Cortex of kidney (tissue), 1 donor: ENCODE measurements around the gene SH3RF3.

Experiments
- DNase-seq: peaks from one replicate; lab custom pipeline; 2025; lab: John Stamatoyannopoulos, UW

The SH3RF3 gene

DNA sequence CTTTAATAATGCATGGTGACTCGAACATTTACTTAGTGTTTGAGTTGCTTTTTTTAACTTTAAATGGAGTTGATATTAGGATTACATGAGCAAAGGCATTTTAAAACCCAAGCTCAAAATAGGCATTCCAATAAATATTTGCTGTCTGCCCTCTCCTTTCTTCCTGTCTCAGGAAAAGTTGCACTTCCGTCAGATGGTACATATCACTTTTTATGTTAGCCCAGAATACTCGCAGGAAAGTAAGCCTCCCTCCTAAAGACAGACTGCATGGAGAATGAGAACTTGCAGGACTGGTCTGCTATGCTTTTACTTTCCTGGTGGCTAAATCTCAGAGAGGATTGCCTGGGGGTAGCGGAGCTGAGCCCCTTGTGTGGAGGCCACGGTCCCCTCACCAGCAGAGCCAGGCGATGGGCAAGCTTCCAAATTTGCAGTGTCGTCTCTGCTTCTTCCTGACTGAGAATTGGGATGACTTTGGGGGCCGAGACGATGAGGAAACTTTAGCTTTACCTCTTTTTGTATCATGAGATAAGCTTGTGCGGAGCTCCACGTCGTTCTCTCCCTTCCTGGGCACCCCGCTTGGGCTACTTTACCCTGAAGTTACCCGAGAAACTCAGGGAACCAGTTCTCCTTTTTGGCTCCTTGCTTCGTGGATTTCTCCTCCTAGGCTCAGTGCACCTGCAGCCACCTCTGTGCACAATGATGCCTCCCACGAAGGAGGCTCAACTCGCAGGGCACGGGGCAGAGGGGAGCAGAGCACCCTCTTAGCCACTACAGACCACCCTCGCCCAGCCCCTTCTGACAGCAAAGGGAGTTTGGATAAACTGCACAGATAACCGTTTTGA is 223.3 kb downstream of the SH3RF3 start:
- no peak for DNase-seq

DNA sequence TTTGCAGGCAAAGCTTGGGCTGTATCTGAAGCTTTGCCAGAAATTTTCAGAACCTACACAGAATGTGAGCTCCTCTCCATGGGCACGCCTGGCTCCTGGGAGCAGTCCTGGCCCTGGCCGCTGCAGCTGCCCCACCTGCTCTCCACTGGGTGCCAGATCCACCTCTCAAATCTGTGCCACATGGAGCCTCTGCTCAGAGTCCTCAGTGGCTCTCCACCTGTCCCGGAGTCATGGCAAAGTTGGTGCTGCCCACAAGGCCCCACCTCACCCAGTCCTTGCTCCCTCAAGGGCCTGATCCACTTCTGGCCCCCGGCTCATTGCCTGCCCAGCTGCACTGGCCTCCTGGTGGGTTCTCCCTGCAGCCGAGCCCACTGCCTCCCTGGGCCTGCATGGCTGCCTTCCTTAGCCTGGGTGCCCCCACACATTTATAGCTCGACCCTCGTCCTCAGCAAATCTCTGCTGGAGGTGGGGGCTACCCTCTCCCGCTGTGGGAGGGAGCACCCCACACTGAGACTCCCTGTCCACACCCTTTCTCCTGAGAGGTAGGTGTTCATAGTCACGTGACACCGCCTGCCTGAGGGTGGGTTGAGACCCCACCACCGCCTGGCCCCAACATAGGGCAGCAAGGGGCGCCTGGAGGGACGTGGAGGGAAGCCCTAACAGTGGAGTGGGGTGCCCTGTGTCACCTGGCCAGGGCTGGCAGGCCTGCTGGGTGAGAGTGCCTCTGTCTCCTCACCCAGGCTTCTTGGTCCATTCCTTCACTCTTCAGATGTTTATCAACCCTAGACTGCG is 224.1 kb downstream of the SH3RF3 start:
- DNase-seq, result no peak

DNA sequence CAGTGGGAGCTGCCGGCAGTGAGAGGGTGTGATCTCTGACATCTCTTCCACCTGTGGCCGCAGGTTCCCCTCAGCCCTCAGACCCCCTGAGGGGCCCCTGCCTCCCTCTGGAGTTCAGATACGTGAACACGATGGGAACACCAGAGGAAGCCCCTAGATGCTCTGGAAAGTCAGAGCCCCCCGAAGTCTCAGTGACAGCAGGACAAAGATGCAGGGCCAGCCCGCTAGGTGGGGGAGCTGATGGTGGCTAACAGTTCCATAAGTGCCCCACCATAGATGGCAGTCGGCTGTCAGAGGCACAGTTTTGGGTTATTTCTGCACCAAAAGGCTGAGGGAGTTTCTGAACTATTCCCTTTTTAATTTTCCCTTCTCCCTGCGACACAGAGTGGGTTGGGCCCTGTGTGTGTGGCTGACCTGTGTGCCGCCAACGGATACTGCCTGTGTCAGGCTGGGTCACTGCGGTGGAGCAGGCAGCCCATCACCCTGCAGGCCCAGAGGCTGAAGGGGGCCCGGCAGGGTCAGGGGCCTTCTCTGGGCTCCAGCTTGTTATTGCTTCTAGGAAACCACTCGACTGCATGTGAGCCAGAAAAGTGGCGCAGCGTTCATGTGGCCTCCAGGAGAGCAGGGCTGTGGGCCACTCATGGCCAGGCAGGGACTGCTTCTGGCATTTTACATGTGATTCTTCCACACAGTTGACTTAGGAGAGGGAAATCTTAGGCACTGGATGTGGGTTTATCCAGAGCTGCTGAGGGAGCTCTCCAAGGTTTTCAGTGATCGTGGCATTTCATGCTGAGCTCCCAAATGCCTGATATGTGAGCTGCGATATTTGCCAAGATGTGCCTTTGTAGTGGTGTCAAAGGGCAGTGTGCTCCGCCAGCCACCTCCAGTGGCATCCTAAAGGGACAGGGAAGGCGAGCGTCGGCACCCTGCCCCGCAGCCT is 225.1 kb downstream of the SH3RF3 start:
- DNase-seq, result no peak

DNA sequence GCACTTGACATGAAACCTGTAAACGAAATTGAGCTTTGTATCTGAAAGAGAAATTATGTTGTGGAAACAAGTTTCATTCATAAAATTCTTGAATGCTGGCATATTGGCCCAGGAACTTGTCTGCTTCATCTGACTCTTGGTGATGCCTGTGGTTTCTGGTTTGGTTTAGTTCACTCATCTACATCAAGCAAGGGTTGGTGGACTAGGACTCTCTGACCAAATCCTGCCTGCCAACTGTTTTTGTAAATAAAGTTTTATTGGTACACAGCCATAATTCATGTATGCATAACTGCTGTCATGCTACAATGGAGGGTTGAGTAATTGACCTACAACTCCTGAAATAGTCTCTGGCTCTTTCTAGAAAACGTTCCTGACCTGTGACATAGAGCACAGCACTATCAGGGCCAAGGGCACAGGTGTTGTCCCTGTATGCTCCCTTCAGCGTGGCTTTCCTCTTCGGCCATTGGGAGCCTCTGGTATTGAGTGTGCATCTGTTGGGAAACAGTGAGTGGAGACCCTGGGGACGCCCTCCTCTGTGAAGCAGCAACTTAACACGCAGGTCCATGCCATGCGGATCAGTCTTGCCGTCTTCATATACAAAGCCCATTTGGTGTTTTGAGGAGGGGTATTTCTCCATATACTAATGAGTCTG is 226.3 kb downstream of the SH3RF3 start:
- no peak for DNase-seq

DNA sequence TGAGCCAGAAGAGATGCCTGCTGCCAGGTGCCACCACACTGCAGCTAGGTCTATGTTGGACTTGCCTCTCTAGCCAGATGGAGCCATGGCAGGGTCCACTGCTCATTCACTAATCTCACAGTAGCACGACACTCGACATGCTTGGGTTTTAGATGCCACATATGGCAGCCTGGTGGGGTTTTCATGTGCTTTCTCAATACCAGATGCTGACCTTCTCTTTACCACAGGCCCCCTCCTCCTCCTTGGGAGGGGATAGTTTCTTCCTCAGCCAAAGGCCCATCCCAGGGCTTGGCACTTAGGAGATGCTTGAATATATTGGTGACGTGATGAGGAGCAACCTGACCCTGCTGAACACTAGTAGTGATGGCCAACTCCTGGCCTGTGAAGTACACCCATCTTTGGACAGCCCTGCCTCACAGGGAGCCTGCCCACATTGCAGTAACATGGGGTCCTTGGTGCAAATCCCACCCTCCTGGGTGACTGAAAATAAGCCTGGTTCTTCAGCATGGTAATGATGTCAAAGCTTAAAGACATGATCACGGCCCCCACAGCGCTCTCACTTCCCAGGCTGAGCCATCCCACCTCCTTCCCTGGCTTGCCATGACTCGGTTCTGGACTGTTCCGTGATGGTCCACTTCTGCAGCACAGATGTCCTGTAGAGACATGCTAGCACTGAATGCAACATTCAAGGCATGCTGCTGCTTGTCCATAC is 227.5 kb downstream of the SH3RF3 start:
- DNase-seq, result no peak

DNA sequence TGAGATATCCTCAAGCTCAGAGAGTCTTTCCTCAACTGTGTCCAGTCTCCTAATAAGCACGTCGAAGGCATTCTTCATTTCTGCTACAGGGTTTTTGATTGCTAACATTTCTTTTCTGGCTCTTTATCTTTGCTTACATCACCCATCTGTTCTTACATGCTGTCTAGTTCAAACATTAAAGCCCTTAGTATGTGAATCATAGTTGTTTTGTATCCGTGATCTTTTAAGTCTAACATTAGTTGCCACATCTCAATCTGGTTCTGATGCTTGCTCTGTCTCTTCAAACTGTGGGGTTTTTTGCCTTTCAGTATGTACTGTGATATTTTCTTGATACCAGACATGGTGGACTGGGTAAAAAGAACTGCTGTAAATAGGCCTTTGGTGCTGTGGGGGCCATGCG is 235.2 kb downstream of the SH3RF3 start:
- DNase-seq, result no peak

DNA sequence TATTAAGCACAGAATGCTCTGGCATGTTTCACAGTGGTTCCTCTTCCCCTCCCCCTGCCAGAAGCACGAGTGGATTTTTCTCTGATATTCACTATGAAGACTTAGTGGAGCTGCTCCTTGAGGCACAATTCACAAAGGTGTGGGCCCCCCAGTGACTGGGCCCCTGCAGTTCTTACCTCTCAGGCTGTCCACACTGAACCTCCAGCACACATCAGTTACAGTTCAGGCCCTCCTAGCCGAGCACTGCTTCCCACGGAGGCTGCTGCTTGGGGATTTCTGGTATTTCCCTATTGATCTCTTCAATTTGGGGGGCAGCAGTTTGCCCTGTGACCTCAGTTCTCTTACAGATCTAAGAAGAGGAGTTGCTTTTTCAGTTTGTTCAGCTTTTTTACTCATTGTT is 236.1 kb downstream of the SH3RF3 start:
- no peak for DNase-seq

DNA sequence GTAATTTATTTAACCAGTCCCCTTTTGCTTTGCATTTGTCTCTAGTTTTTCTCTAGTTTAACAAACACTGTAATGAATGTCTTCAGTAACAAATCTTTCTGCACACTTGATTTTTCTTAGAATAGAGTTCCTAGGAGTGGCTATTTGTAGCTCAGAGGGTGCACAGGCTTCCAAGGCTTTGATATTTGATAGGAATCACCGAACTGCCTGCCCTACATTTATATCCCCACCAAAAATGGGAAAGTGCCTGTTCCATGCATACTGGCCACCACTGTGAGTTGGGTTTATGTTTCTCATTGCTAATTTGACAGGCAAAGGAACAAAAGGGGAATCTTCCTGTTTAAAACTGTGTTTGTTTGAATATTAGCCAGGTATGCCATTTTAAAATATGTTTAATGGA is 238.7 kb downstream of the SH3RF3 start:
- no peak for DNase-seq

DNA sequence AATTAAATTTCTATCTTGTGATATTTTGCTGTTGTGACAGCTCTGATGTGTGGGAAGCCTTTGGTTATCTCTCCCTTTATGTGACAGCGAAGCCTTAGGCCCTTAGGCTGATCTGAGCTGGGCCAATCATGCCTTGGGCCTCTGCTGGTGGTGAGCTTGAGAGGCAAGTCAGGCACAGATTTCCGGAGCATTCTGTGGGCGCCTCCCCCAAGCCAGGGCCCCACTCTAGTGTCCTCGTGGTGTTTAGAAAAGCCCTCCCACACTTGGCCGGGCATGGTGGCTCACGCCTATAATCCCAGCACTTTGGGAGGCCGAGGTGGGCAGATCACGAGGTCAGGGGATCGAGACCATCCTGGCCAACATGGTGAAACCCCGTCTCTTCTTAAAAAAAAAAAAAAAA is 239.8 kb downstream of the SH3RF3 start:
- DNase-seq, result no peak

DNA sequence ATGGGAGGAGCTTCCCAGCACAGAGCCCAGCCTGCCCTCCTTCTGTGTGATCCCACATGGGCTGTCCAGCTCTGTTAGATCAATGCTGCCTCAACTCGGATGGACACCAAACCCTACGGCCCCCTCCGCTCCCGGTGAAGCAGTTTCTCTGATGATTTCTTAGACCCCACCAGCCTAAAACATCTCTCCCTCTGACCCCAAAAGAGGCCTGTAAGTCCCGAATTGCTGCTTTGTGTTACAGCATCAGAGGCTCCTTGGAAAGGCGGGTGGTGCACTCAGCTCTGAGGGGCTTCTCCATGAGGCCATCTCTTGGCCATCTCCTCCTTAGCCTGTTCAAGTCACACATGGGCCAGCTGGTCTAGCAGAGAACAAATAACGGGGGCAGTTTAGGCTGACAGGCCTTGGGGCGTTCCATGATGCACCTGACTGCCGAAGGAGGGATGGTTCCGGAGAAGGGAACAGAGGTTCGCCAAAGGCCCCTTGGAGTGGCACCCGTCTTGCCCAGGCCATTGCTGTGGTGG is 240.7 kb downstream of the SH3RF3 start:
- no peak for DNase-seq

DNA sequence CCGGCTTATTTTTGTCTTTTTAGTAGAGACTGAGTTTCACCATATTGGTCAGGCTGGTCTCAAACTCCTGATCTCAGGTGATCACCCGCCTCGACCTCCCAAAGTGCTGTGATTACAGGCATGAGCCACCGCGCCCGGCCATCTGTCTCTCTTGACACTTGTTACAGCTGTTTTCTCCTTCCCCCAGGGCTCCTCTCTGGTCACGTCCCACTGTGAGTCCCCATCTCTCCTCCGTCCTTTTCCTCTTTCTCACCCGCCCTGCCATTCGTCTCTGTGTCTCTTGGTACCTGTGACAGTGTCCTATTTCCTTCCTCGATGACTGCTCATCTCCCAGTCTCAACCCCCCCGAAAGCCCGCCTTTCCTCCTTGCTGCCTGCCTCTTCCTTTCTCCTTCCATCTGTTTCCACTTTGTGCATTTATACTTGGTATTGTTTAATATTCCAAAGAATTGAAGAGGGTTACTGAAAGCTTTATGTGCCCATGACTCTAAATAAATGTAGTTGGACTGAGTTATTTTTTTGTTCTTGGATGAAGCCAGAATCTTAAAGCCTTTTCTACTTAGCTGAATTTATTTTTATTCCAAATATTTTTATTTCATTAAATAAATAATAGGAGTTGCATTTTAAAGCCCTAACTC is 241.5 kb downstream of the SH3RF3 start:
- DNase-seq, result no peak

DNA sequence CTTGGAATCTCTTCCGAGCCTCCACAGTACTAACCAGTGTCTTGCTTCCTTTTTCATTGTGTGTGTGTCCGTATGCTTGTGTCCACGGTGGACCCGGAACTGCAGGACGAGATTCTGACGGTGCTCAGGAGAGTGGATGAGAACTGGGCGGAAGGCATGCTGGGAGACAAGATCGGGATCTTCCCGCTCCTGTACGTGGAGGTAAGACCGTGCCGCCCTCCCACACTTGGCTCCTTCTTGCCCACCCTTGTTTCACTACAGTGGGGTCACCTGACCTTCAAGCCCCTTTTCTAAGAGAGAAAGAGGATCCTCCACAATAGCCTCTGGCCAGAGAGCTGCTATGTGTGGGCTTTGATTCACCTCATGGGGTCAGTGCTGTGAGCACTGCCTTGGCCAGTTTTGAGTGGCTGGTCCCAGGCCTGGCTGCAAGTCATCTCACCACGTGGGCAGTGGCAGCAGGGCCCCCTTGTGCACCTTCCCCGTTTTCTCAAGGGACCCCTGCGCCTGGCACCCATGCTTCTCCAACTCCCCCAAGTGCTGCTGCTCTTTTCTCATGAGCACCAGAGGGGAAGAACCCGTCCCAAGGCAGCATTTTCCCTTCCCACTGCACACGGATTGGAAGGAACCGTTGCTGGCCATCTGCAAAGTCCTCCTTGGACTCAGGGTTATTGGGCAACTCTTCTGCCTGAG is 242.6 kb downstream of the SH3RF3 start:
- DNase-seq, result no peak

DNA sequence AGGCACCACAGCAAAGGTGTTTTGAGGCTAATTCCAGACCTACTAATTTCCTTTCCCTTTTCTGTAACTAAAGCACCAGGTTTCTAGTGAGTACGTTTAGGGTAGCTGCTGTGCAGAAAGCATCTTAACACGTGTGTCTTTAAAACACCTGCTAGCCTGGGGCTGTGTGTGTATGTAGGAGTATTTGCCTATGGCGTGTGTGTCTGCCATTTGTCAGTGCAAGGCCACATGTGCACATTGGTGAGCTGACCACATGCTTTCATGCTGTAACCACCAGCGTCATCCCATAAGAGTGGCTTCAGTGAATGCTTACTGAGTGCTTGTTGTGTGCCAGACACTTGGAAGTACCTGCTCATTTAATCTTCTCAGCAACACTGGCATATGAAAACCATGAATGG is 243.2 kb downstream of the SH3RF3 start:
- no peak for DNase-seq

DNA sequence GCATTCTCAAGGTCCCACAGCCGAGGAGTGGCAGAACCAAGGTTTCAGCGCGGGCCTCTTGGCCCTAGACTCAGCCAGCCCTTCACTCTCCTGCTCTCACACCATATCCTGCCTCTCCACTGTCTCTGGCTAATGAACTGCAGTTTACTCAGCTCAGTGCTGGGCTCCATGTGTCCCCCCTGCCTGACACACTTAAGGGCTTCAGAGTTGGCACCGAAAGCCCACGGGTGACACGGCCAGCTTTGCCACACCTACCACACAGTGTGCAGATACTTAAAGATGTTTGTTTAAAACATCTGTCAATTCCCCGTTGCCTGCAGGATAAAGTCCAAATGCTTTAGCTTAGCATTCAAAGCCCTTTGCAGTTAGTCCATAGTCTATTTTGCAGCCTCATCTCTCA is 243.6 kb downstream of the SH3RF3 start:
- DNase-seq, result no peak

DNA sequence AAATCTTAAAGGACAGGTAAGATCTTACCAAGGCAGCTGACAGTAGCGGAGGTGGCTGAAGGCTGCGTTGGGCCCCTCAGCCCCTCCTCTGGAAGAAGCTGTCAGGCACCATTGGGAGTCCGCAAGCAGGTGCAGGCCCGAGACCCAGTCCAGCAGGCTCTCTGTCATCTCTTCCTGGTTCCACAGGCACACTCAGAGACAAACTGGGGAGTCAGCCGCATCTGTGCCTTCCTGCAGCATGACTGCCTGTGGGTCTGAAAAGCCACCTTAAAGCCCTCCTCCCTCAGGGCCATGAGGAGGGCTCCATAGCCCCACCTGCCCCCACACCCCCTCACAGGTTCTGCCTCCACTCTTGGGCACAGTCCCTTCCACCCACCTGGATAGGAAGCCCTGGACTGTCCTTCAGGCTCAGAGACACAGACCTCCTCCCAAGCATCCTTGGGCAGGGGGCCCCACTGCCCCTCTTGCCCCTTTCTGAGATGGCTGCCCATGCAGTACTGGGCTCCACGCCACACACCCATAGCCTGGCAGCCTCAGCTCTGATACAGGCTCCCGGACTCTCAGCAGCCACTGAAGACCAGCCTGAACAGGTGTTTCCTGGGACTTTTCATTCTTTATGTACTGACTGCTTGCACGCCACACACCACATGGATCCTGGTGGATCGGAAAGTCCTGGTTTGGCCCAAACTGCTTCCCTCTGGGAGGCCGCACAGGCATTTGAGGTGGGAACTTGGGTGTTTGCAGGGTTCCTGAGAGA is 245.0 kb downstream of the SH3RF3 start:
- DNase-seq, result no peak

DNA sequence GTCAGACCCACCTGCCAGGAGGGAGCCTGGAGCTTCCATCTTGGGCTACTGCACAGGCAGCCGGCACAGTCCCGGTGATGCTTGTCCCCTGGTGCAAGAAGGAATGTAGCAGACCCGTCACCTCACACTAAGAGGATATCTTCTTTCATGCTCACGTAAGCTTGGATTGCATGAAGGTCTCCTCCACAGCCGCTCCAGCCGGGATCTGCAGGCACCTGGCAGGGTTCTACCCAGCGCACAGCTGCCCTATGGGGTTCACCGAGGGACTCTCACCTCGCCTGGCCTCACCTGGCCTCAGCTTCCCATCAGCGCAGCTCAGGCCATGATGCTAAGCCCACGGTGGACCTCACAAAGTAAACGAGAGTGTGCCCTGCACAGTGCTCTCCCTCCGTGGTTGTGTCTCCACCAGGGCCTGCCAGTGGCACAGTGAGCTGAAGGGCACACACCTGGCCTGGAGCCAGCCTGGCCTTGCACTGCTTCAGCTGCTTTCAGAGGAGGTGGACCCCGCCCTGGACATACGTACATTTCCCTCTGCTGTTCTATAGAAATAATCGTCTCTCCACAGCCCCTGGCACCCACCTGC is 245.6 kb downstream of the SH3RF3 start:
- no peak for DNase-seq

DNA sequence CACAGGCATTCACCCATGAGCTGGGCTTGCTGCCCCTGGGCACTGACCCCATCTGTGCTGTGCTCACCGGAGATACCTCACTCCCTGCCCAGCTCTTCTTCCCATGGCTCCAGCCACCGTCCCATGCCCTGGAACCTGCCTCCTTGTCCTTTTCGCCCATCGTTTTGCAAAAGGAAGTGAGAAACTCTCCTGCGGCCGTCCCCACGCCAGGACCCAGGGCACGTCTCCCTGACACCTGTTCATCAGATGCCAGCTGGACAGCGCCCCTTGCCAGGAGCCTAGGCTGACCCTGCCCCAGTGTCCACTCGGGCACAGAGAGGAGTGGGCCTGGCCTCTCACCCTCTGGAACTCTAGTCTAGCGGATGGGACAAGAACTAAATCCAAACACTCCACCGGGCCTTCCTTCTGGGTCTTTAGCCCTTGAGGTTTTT is 246.1 kb downstream of the SH3RF3 start:
- no peak for DNase-seq

DNA sequence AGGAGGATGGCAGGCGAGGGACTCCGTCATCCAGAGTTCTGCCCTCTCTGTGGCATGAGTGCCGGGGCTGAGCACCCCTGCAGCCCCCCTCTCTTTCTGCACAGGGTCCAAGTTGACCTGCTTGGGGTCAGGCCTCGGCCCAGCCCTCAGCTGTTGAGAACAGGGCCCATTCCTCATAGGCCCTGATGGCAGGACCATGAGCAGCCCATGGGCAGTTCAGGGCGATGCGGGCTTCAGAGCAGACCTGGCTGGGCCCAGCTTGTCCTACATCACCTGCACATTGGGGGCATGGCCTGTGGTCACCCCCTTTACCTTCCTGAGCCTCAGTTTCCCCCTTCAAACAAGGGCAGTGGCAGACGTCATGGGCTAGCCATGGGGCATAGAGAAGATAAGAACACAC is 246.7 kb downstream of the SH3RF3 start:
- no peak for DNase-seq

DNA sequence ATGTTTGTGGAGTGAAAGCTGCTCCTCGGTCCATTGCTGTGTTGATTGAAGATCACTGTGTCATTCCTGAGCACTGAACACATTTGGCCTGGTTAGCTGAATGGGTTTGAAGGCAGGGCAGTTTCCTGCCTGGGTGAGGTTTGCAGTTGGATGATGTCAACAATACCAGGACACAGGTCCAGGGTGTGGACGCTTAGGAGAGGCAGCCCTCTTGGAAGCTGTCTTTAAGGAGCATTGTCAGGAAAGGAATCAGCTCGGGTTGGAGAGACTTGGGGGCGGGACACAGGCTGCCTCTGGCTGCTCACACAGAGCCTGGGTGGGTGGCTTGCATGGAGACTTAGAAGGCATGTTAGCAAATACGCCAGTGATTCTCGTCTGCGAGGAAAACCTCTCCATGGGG is 247.1 kb downstream of the SH3RF3 start:
- DNase-seq, result no peak
